Kidney (tissue), 11 donors: ENCODE data around the gene U2AF1. TPM values are rescaled to one million over a fixed set of nuclear protein-coding genes. Genes with fewer than 3 reads are reported as not detected.
"Not testable (repeated sequence)": the region's sequence is repeated elsewhere in the genome, so short reads cannot be mapped to it uniquely, and the experiment has no call there.

ENCODE experiments used
- DNase-seq, 5 donors: peaks; one replicate each; pipeline ENCODE4 v3.0.0-alpha.2; 2013 to 2020
- FAIRE-seq: peaks from 2 replicates; lab custom pipeline; 2012; peaks lifted over from hg19 to GRCh38; lab: Jason Lieb, UNC
- H3K27ac ChIP-seq, 2 donors: one replicate each; pipeline ENCODE4 v1.7.0; 2013; ENCODE audit warnings: low read depth in 2 of 2, low read length in 2 of 2, inconsistent platforms in 1 of 2
- H3K27me3 ChIP-seq: one replicate; pipeline ENCODE4 v1.7.1; 2013; ENCODE audit warnings: low read length, inconsistent platforms; ENCODE audit not compliant: control insufficient read depth, insufficient read depth
- H3K36me3 ChIP-seq, 3 donors: one replicate each; pipeline versions ENCODE4 v1.7.0 to v1.7.1; 2013; ENCODE audit warnings: low read length in 3 of 3, control low read depth in 1 of 3, inconsistent platforms in 1 of 3; ENCODE audit not compliant: insufficient read depth in 3 of 3, control insufficient read depth in 2 of 3
- H3K4me1 ChIP-seq, 3 donors: one replicate each; pipeline versions ENCODE4 v1.7.0 to v1.7.1; 2013; ENCODE audit warnings: low read length in 3 of 3, inconsistent platforms in 1 of 3, low read depth in 1 of 3; ENCODE audit not compliant: control insufficient read depth in 2 of 3, insufficient read depth in 2 of 3
- H3K4me3 ChIP-seq, 3 donors: one replicate each; pipeline versions ENCODE4 v1.7.0 to v1.8.1; 2013; ENCODE audit warnings: low read length in 3 of 3, control low read depth in 1 of 3, inconsistent platforms in 1 of 3
- H3K9ac ChIP-seq, 3 donors: one replicate each; pipeline versions ENCODE4 v1.7.0 to v1.7.1; 2013; ENCODE audit warnings: low read length in 3 of 3, control low read depth in 1 of 3, inconsistent platforms in 1 of 3
- H3K9me3 ChIP-seq, 3 donors: one replicate each; pipeline versions ENCODE4 v1.7.0 to v1.7.1; 2013; ENCODE audit warnings: low read length in 3 of 3, control low read depth in 1 of 3, inconsistent platforms in 1 of 3; ENCODE audit not compliant: control insufficient read depth in 2 of 3, insufficient read depth in 1 of 3
- intact Hi-C: fragments of 100-400 bp; cut with DNase I; formaldehyde crosslinking; loops from one replicate; pipeline ENCODE4 v1.11.1; 2022
- polyA plus RNA-seq: library from polyadenylated mRNA; stranded (reverse); fragments of 350-450 nt; fragmentation: Illumina TruSeq; extraction: RNeasy Lipid Tissue Mini Kit (QIAGEN cat#74804); gene quantifications from one replicate; pipeline ENCODE4 v1.2.3, GENCODE V29; 2014; ENCODE audit warnings: low read depth, low replicate concordance; ENCODE audit not compliant: insufficient read depth
- total RNA-seq: library from RNA; stranded (reverse); fragmentation: NEBNext Ultra II Directional; extraction: Animal tissue kit (Norgen Biotek cat#: 25700); gene quantifications from one replicate; pipeline ENCODE4 v1.2.1, GENCODE V29; 2021
- donor health status: control.
- donor health status: control.
- donor health status: DM: yes; HTN: yes; CAD: no.
- donor health status: Normal renal cell carcinoma (clear cell type).

U2AF1 gene
- total and polyA plus RNA-seq, 2 donors from 2014 or later, result 15.7 to 44.7 TPM

DNA sequence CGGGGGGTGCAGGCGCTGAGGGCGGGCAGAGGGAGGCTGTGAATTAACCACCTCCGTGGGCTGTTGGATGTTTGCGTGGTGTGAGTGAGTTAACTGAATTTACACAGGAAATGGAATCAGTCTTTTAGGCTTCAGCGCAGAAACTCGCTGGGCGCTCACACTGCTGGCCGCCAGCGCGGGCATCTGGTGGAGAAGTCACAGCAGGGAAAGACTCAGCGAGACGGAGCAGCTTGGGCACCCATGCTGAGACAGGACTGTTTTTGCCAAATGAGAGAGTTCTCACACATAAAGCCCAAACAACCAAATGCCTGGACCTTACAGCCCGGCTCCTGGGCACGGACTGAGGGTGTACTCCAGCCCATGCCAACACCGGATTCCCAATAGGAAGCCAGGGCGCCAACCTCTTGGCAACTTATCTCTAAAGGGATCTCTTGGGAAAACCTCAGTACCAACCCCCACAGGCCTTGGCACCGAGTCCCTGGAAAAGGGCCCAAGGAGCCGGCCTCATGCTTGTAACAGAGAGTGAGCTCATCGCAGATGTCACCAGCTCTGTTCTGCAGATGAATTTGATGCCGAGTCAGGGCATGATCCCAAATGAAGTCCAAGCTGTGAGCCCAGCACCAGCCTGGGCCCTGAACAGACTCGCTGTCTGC is 43.0 kb downstream of the U2AF1 start:
- DNase-seq, H3K4me3 ChIP-seq, H3K36me3 ChIP-seq, H3K4me1 ChIP-seq, FAIRE-seq, H3K9me3 ChIP-seq, intact Hi-C loops, H3K27me3 ChIP-seq, H3K9ac ChIP-seq, H3K27ac ChIP-seq: not testable (repeated sequence)

DNA sequence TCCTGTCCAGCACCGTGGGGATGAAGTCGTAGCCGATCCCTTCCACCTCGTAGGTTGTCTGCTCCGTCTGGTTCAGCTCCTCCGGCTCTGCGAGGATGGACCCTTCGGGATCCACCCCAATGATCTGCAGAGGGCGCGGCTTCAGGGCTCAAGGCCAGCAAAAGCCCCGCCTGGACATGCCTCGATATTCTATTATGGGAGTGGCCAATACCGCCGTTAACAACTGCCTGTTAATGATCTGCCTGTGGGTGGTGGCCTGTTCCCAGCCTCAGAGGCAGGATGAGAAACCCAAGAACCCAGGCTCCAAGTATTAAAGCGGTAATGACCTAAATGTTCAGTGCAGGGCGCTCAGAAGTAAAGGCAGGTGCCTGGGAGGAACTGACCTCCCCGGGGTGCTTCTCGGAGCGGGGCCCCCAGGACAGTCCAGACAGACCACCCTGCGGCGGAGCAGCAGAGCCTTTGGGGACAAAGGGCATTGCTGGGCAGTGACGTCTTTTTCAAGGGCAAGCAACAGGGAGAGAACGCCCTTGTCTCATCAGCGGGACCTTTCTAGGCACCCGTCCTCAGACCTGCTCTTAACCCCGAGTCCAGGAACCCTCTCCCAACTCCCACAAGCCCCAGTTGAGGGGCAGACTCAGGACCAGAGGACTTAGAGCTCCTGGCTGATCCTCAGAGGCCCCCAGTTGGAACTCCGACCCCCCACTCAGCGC is 44.3 kb downstream of the U2AF1 start:
- H3K9ac ChIP-seq, H3K27ac ChIP-seq, DNase-seq, intact Hi-C loops, H3K4me3 ChIP-seq, H3K27me3 ChIP-seq, FAIRE-seq, H3K4me1 ChIP-seq, H3K36me3 ChIP-seq, H3K9me3 ChIP-seq: not testable (repeated sequence)

GRCh38 chr21:43053112-43053511 is 54.3 kb downstream of the U2AF1 start:
- H3K27ac ChIP-seq, H3K4me1 ChIP-seq, FAIRE-seq, H3K36me3 ChIP-seq, H3K9me3 ChIP-seq, intact Hi-C loops, H3K27me3 ChIP-seq, H3K4me3 ChIP-seq, DNase-seq, H3K9ac ChIP-seq: not testable (repeated sequence)

GRCh38 chr21:43045876-43046821 is 61.2 kb downstream of the U2AF1 start:
- H3K9me3 ChIP-seq, H3K27ac ChIP-seq, H3K27me3 ChIP-seq, FAIRE-seq, H3K4me3 ChIP-seq, H3K9ac ChIP-seq, intact Hi-C loops, H3K36me3 ChIP-seq, H3K4me1 ChIP-seq: not testable (repeated sequence)
- peak in 3 of 5 donors; percentile 14 to 52 (median 15) for DNase-seq

GRCh38 chr21:43045165-43045875 is 62.0 kb downstream of the U2AF1 start:
- H3K9ac ChIP-seq, H3K4me1 ChIP-seq, H3K27me3 ChIP-seq, H3K36me3 ChIP-seq, FAIRE-seq, intact Hi-C loops, H3K4me3 ChIP-seq, H3K27ac ChIP-seq, H3K9me3 ChIP-seq, DNase-seq: not testable (repeated sequence)

- H3K4me3 ChIP-seq, H3K36me3 ChIP-seq, H3K9me3 ChIP-seq, H3K4me1 ChIP-seq, H3K27me3 ChIP-seq, FAIRE-seq, intact Hi-C loops, H3K27ac ChIP-seq, H3K9ac ChIP-seq, DNase-seq: not testable (repeated sequence)
Observed at GRCh38 chr21:43044547-43044946, 62.8 kb downstream of the U2AF1 start.

DNA sequence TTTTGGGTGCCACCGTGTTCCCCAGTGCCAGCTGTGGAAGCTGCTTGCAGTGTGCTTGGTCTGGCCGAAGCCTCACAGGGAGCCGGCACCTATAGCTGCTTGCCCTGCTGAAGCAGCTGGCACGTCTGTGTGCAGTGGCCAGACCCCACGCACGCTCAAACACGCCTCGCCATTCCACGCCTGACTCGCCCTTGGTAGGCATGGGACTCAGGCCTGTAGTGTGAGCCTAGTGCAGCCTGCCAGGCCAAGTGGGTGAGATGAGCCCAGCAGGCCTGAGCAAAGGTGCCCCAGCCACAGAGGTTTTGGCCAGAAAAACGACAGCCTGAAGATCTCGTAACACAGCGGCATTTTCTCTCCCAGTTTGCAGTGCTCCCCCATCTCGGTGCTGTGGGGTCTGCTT is 64.1 kb downstream of the U2AF1 start:
- H3K9me3 ChIP-seq, FAIRE-seq, H3K27ac ChIP-seq, H3K4me1 ChIP-seq, H3K27me3 ChIP-seq, H3K4me3 ChIP-seq, H3K9ac ChIP-seq, intact Hi-C loops, DNase-seq, H3K36me3 ChIP-seq: not testable (repeated sequence)
